ENCODE measurements around the gene SLC7A7. TPM values are rescaled to one million over a fixed set of nuclear protein-coding genes. Genes with fewer than 3 reads are reported as not detected.

SLC7A7 gene
- total RNA-seq, 1 donor from 2014 or later = 7.4 TPM

DNA sequence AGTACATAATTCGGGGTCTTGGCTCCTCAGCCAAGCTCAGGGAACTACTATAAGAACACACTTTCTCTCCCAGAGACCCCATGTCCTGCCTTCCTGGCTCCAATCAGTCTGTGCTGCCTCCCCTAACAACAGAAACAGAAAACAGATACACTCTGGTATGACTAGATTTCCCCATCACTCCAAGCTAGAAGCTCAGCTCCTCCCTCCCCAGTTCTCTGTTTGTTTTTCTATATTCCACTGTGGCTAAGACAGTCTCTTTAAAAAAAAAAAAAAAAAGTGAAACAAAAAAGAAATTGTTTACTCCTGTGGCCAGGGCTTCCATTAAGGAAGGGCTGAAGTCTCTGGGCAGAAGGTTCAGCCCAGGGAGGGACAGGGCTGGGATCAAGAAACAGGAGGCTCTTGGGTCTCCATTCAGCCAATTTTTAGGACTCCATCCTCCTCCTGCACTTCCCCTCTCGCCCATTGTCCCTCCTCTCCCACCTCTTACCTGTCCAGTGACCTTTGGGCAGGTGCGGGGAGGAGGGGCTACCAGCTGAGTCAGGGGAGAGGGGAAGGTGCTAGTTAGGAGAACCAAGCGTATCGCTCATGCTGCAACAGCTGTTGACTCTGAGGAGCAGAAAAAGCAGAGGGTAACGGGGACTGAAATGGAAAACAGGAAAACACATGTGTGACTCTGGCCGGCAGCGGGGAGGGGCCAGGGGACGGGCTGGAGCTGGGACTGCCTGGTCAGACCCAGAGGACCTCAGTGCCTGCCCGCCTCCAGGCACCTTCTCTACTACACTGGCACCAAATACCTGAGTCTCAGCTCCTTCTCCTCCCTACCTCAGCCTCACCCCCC lies 4.1 kb upstream of the SLC7A7 start:
- H3K36me3 ChIP-seq = no peaks in the 10 kb centered on the region
- intact Hi-C loops (cut with DNase I) = no loop called here
- TF ChIP-seq, protein P1, sequence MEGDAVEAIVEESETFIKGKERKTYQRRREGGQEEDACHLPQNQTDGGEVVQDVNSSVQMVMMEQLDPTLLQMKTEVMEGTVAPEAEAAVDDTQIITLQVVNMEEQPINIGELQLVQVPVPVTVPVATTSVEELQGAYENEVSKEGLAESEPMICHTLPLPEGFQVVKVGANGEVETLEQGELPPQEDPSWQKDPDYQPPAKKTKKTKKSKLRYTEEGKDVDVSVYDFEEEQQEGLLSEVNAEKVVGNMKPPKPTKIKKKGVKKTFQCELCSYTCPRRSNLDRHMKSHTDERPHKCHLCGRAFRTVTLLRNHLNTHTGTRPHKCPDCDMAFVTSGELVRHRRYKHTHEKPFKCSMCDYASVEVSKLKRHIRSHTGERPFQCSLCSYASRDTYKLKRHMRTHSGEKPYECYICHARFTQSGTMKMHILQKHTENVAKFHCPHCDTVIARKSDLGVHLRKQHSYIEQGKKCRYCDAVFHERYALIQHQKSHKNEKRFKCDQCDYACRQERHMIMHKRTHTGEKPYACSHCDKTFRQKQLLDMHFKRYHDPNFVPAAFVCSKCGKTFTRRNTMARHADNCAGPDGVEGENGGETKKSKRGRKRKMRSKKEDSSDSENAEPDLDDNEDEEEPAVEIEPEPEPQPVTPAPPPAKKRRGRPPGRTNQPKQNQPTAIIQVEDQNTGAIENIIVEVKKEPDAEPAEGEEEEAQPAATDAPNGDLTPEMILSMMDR (IDR thresholded peaks at IDR 0.05) = no peak
- TF ChIP-seq POLR2AphosphoS5 (IDR thresholded peaks at IDR 0.05; ENCODE audit: insufficient read depth in 1 of 2, low read depth in 1 of 2) = peak in 1 of 2 donors; percentile 66
- peak in 1 of 2 donors; percentile 8 for TF ChIP-seq POLR2A (IDR thresholded peaks at IDR 0.05)
- peaks cover 14% of the 10 kb centered on the region for H3K4me1 ChIP-seq
- peak overlapping the region; percentile 85 for H3K27ac ChIP-seq
- peak overlapping the region; percentile 21 to 40 for H3K4me3 ChIP-seq
- H3K9me3 ChIP-seq = no peaks in the 10 kb centered on the region
- DNase-seq (ENCODE audit: extremely low spot score in 2 of 2) = no peak
- no peaks in the 10 kb centered on the region for H3K27me3 ChIP-seq

DNA sequence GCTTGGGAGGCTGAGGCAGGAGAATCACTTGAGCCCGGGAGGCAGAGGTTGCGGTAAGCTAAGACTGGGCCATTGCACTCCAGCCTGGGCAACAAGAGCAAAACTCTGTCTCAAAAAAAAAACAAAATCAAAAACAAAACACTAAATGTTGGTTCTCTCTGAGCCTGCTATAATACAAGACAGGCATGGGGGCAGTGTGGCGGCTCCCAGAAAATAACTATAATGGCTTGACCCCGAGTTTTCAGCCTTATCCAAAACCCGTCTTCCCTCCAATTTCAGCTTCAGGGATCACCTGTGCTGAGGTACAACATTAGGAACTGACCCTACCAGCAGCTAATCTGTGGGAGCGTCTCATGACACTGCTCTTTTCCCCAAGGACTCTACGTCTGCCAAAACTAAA lies 862 bp downstream of the SLC7A7 start:
- intact Hi-C loops (cut with DNase I) = no loop called here
- DNase-seq (ENCODE audit: extremely low spot score in 2 of 2) = no peak
- H3K4me3 ChIP-seq = no peak overlapping the region
- no peaks in the 10 kb centered on the region for H3K36me3 ChIP-seq
- H3K27me3 ChIP-seq = no peaks in the 10 kb centered on the region
- H3K4me1 ChIP-seq = peaks cover 7% of the 10 kb centered on the region
- H3K27ac ChIP-seq = no peak overlapping the region
- TF ChIP-seq POLR2AphosphoS5 (IDR thresholded peaks at IDR 0.05; ENCODE audit: insufficient read depth in 1 of 2, low read depth in 1 of 2) (no peak), POLR2A (IDR thresholded peaks at IDR 0.05) (no peak)
- TF ChIP-seq, protein P1 (IDR thresholded peaks at IDR 0.05) = no peak
- no peaks in the 10 kb centered on the region for H3K9me3 ChIP-seq

DNA sequence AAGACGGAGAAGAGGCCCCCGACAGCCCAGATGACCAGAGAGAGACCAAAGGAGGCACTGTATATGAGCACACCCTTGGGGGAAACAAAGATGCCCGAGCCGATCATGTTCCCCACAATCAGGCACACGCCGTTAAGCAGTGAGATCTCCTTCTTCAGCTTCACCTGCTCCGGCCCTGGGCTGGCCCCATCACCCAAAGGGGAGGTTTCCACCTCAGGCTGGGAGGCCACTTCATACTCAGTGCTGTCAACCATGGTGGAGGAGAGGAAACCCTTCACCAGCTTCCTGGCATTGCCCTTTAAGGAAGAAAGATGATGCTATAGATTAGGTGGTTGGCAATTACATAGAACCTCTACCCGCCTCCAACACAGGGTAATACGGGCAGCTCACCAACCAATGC lies 2.1 kb downstream of the SLC7A7 start:
- H3K36me3 ChIP-seq = no peaks in the 10 kb centered on the region
- H3K27me3 ChIP-seq = no peaks in the 10 kb centered on the region
- H3K4me3 ChIP-seq = no peak overlapping the region
- TF ChIP-seq POLR2A (IDR thresholded peaks at IDR 0.05) = no peak
- TF ChIP-seq, protein P1 (IDR thresholded peaks at IDR 0.05) = no peak
- TF ChIP-seq POLR2AphosphoS5 (IDR thresholded peaks at IDR 0.05; ENCODE audit: insufficient read depth in 1 of 2, low read depth in 1 of 2) = no peak
- intact Hi-C loops (cut with DNase I) = no loop called here
- H3K4me1 ChIP-seq = no peaks in the 10 kb centered on the region
- H3K27ac ChIP-seq = no peak overlapping the region
- H3K9me3 ChIP-seq = no peaks in the 10 kb centered on the region
- DNase-seq (ENCODE audit: extremely low spot score in 2 of 2) = no peak

DNA sequence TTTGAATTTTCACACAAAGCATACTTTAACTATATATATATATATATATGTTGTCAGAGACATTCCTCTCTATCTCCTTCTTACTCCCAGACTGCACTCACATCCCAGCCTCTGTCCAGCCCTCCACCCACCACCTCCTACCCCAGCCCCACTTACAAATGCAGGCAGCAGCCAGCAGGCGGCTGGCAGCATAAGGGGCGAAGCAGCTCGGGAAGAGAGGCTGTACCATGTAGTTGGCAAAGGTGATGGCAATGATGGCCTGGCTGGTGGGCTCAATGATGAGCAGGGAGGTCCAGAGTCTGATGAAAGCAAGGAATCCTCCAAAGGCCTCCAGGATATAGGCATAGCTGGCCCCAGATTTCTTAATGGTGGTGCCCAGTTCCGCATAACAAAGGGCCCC lies 2.5 kb downstream of the SLC7A7 start:
- Histone ChIP-seq H3K4me3 (no peak overlapping the region), H3K4me1 (no peaks in the 10 kb centered on the region), H3K27ac (no peak overlapping the region), H3K9me3 (no peaks in the 10 kb centered on the region), H3K36me3 (no peaks in the 10 kb centered on the region), H3K27me3 (no peaks in the 10 kb centered on the region)
- TF ChIP-seq, protein P1 (IDR thresholded peaks at IDR 0.05) = no peak
- TF ChIP-seq POLR2AphosphoS5 (IDR thresholded peaks at IDR 0.05; ENCODE audit: insufficient read depth in 1 of 2, low read depth in 1 of 2) = no peak
- no peak for TF ChIP-seq POLR2A (IDR thresholded peaks at IDR 0.05)
- no peak for DNase-seq (ENCODE audit: extremely low spot score in 2 of 2)
- intact Hi-C loops (cut with DNase I) = no loop called here

DNA sequence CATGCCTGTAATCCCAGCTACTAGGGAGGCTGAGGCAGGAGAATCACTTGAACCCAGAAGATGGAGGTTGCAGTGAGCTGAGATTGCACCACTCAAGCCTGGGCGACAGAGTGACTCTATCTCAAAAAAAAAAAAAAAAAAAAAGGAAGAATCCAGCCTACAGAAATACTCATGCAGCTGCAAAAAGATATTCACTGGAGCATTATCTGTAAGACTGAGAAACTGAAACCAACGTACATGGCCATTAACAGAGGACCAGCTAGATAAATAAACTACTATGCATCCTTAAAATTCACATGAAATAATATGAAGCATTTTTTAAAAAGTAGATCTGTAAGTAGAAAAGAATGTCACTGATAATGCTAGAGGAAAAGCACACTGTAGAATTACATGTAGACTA lies 3.5 kb downstream of the SLC7A7 start:
- intact Hi-C loops (cut with DNase I) = no loop called here
- Histone ChIP-seq H3K27ac (no peak overlapping the region), H3K36me3 (no peaks in the 10 kb centered on the region), H3K27me3 (no peaks in the 10 kb centered on the region), H3K4me1 (no peaks in the 10 kb centered on the region), H3K4me3 (no peak overlapping the region), H3K9me3 (no peaks in the 10 kb centered on the region)
- DNase-seq (ENCODE audit: extremely low spot score in 2 of 2) = no peak
- TF ChIP-seq POLR2A (IDR thresholded peaks at IDR 0.05) (no peak), POLR2AphosphoS5 (IDR thresholded peaks at IDR 0.05; ENCODE audit: insufficient read depth in 1 of 2, low read depth in 1 of 2) (no peak)
- TF ChIP-seq, protein P1 (IDR thresholded peaks at IDR 0.05) = no peak
